H1 (cell line): ENCODE data around the gene MPRIP. TPM values are rescaled to one million over a fixed set of nuclear protein-coding genes. Genes with fewer than 3 reads are reported as not detected.

Source experiments
- CTCF ChIA-PET: fragments of 300-600 bp; sonication (Branson Sonifier 250); formaldehyde crosslinking; loops from one replicate; lab custom pipeline; 2021; ENCODE audit not compliant: partially characterized antibody; lab: Charles Lee
- POLR2A ChIA-PET: fragments of 300-600 bp; sonication (Branson Sonifier 250); formaldehyde crosslinking; loops from one replicate; lab custom pipeline; 2021; ENCODE audit warnings: inconsistent platforms; ENCODE audit not compliant: partially characterized antibody; lab: Charles Lee
- DNase-seq, 2 experiments: peaks; one replicate each; pipeline versions ENCODE4 v3.0.0 to v3.0.0-alpha.2; 2010 to 2022; ENCODE audit warnings: low spot score in 2 of 2, low read depth in 1 of 2, mixed read lengths in 1 of 2
- FAIRE-seq: peaks from 2 replicates; lab custom pipeline; 2011; peaks lifted over from hg19 to GRCh38; lab: Jason Lieb, UNC
- H2AFZ ChIP-seq: 2 replicates; pipeline ENCODE4 v1.8.1; 2012; ENCODE audit warnings: low read length, inconsistent platforms
- H2AK5ac ChIP-seq: 2 replicates; pipeline ENCODE4 v1.6.1; 2013; ENCODE audit warnings: low read depth, low read length
- H2BK120ac ChIP-seq: replicated peaks from 2 replicates; pipeline ENCODE3; 2013; ENCODE audit warnings: low read depth, low read length, inconsistent platforms
- H2BK12ac ChIP-seq: 2 replicates; pipeline ENCODE4 v1.6.1; 2013; ENCODE audit warnings: low read depth, low read length
- H2BK15ac ChIP-seq: 2 replicates; pipeline ENCODE4 v1.6.1; 2013; ENCODE audit warnings: low read length
- H2BK20ac ChIP-seq: 2 replicates; pipeline ENCODE4 v1.6.1; 2013; ENCODE audit warnings: low read length
- H2BK5ac ChIP-seq: 2 replicates; pipeline ENCODE4 v1.6.1; 2013; ENCODE audit warnings: low read depth, low read length
- H3K14ac ChIP-seq: 2 replicates; pipeline ENCODE4 v1.6.1; 2013; ENCODE audit warnings: inconsistent platforms; ENCODE audit not compliant: insufficient read length
- H3K18ac ChIP-seq: 2 replicates; pipeline ENCODE4 v1.6.1; 2013; ENCODE audit warnings: low read length; ENCODE audit errors: extremely low read depth
- H3K23ac ChIP-seq: 2 replicates; pipeline ENCODE4 v1.6.1; 2013; ENCODE audit warnings: inconsistent platforms; ENCODE audit not compliant: insufficient read length
- H3K23me2 ChIP-seq: 2 replicates; pipeline ENCODE4 v1.6.1; 2013; ENCODE audit warnings: low read depth, low read length
- H3K27ac ChIP-seq: 2 replicates; pipeline ENCODE4 v1.6.1; 2011; ENCODE audit warnings: low read depth, low read length, inconsistent platforms
- H3K27me3 ChIP-seq, 4 experiments: replicated peaks in 1 of 4; 1 replicate in 1 of 4; 2 replicates in 3 of 4; pipeline versions ENCODE4 v1.6.1 to v1.8.1; 2011 to 2013; ENCODE audit warnings: low read length in 3 of 4, mild to moderate bottlenecking in 3 of 4, inconsistent platforms in 2 of 4, mixed read lengths in 2 of 4, moderate library complexity in 1 of 4; ENCODE audit not compliant: control insufficient read depth in 3 of 4, insufficient read depth in 3 of 4; ENCODE audit errors: extremely low read depth in 1 of 4
- H3K36me3 ChIP-seq, 4 experiments: 2 replicates each; pipeline versions ENCODE4 v1.6.1 to v1.8.1; 2011 to 2013; ENCODE audit warnings: mild to moderate bottlenecking in 4 of 4, low read length in 3 of 4, moderate library complexity in 2 of 4, control low read depth in 1 of 4, inconsistent platforms in 1 of 4; ENCODE audit not compliant: insufficient read depth in 4 of 4, control insufficient read depth in 2 of 4
- H3K4ac ChIP-seq: replicated peaks from 2 replicates; pipeline ENCODE3; 2013; ENCODE audit warnings: low read length, low read depth, mixed read lengths, inconsistent platforms; ENCODE audit not compliant: insufficient read length
- H3K4me1 ChIP-seq, 4 experiments: replicated peaks in 1 of 4; 1 replicate in 1 of 4; 2 replicates in 3 of 4; pipeline versions ENCODE4 v1.6.1 to v1.8.1; 2011 to 2013; ENCODE audit warnings: low read length in 3 of 4, inconsistent platforms in 2 of 4, mixed read lengths in 1 of 4; ENCODE audit not compliant: insufficient read depth in 4 of 4, control insufficient read depth in 3 of 4
- H3K4me2 ChIP-seq, 2 experiments: 2 replicates each; pipeline versions ENCODE4 v1.6.1 to v1.8.1; 2011 to 2013; ENCODE audit warnings: low read depth in 2 of 2, low read length in 2 of 2, control low read depth in 1 of 2, inconsistent platforms in 1 of 2, mild to moderate bottlenecking in 1 of 2; ENCODE audit not compliant: insufficient read depth in 1 of 2
- H3K4me3 ChIP-seq, 4 experiments: fragments of 200-600, 300-600 bp in 1 of 4; sonication (generic), shearing (Covaris generic), sonication (Bioruptor Twin) in 1 of 4; 2 replicates each; pipeline versions ENCODE4 v1.5.1 to v1.8.1; 2011 to 2016; ENCODE audit warnings: low read length in 4 of 4, low read depth in 3 of 4, control low read depth in 2 of 4, inconsistent platforms in 2 of 4, mild to moderate bottlenecking in 2 of 4, mixed read lengths in 1 of 4, moderate library complexity in 1 of 4; ENCODE audit not compliant: insufficient read depth in 2 of 4; ENCODE audit errors: extremely low read depth in 1 of 4
- H3K56ac ChIP-seq: replicated peaks from 2 replicates; pipeline ENCODE3; 2013; ENCODE audit warnings: low read depth, mild to moderate bottlenecking, mixed read lengths, low read length, inconsistent platforms; ENCODE audit not compliant: insufficient read length
- H3K79me1 ChIP-seq: 2 replicates; pipeline ENCODE4 v1.6.1; 2013; ENCODE audit warnings: low read depth, low read length, control low read depth
- H3K79me2 ChIP-seq, 2 experiments: 2 replicates each; pipeline versions ENCODE4 v1.6.1 to v1.8.1; 2012 to 2013; ENCODE audit warnings: low read length in 2 of 2, mild to moderate bottlenecking in 2 of 2, inconsistent platforms in 1 of 2; ENCODE audit not compliant: insufficient read depth in 2 of 2, control insufficient read depth in 1 of 2
- H3K9ac ChIP-seq, 4 experiments: replicated peaks in 1 of 4; 1 replicate in 1 of 4; 2 replicates in 3 of 4; pipeline versions ENCODE4 v1.6.1 to v1.8.1; 2011 to 2013; ENCODE audit warnings: low read depth in 3 of 4, low read length in 3 of 4, control low read depth in 2 of 4, mild to moderate bottlenecking in 2 of 4, moderate library complexity in 2 of 4, inconsistent platforms in 1 of 4; ENCODE audit errors: extremely low read depth in 1 of 4
- H3K9me3 ChIP-seq, 2 experiments: 2 replicates each; pipeline versions ENCODE4 v1.6.1 to v1.8.1; 2012 to 2013; ENCODE audit warnings: mild to moderate bottlenecking in 2 of 2, moderate library complexity in 2 of 2, control low read depth in 1 of 2, inconsistent platforms in 1 of 2, low read depth in 1 of 2, low read length in 1 of 2, mixed read lengths in 1 of 2; ENCODE audit not compliant: insufficient read depth in 2 of 2
- H4K20me1 ChIP-seq, 2 experiments: replicated peaks in 1 of 2; 2 replicates each; pipeline versions ENCODE3 to v1.8.1; 2011 to 2013; ENCODE audit warnings: inconsistent platforms in 2 of 2, low read length in 2 of 2, mild to moderate bottlenecking in 1 of 2; ENCODE audit not compliant: insufficient read depth in 2 of 2, control insufficient read depth in 1 of 2
- H4K5ac ChIP-seq: 2 replicates; pipeline ENCODE4 v1.6.1; 2013; ENCODE audit warnings: low read length, low read depth, mixed read lengths, inconsistent platforms; ENCODE audit not compliant: insufficient read length
- H4K8ac ChIP-seq: 2 replicates; pipeline ENCODE4 v1.8.0; 2013; ENCODE audit warnings: mild to moderate bottlenecking, moderate library complexity, low read length, inconsistent platforms; ENCODE audit not compliant: insufficient read depth; ENCODE audit errors: extremely low read depth
- H4K91ac ChIP-seq: replicated peaks from 2 replicates; pipeline ENCODE3; 2013; ENCODE audit warnings: low read length, mixed read lengths, inconsistent platforms; ENCODE audit not compliant: insufficient read length
- CHD1 ChIP-seq: IDR thresholded peaks from 2 replicates; pipeline ENCODE4 v1.6.1; 2012; ENCODE audit warnings: low read depth, low read length, improper control_type of control experiment
- JUN ChIP-seq: IDR thresholded peaks from 2 replicates; pipeline ENCODE4 v1.6.1; 2011; ENCODE audit warnings: low read depth, mild to moderate bottlenecking, improper control_type of control experiment, low read length
- JUND ChIP-seq: IDR thresholded peaks from 2 replicates; pipeline ENCODE4 v1.6.1; 2011; ENCODE audit warnings: mild to moderate bottlenecking, improper control_type of control experiment, low read length
- RAD21 ChIP-seq, 2 experiments: IDR thresholded peaks in 1 of 2; conservative IDR thresholded peaks in 1 of 2; 2 replicates each; pipeline ENCODE4 v1.6.1; 2011; ENCODE audit warnings: low read depth in 2 of 2, low read length in 2 of 2, improper control_type of control experiment in 1 of 2, inconsistent platforms in 1 of 2, mild to moderate bottlenecking in 1 of 2, moderate library complexity in 1 of 2
- RXRA ChIP-seq: IDR thresholded peaks from 2 replicates; pipeline ENCODE4 v1.6.1; 2011; ENCODE audit warnings: low read depth, mild to moderate bottlenecking, low read length, moderate library complexity; ENCODE audit not compliant: insufficient read depth
- WGBS, 2 experiments: shearing (Covaris generic) in 1 of 2; methylation state at CpG; one replicate each; pipeline versions ENCODE4 v1.1.6 to v1.1.7; 2013 to 2015; ENCODE audit warnings: low lambda C conversion rate in 2 of 2, mixed read lengths in 2 of 2, inconsistent platforms in 1 of 2, low coverage in 1 of 2, missing lambda C conversion rate in 1 of 2; ENCODE audit not compliant: insufficient replicate concordance in 2 of 2, insufficient coverage in 1 of 2, insufficient read length in 1 of 2; ENCODE audit errors: extremely low coverage in 1 of 2, missing lambda C conversion rate in 1 of 2; 5-methylcytosine and 5-hydroxymethylcytosine counted together
- polyA plus RNA-seq, 7 experiments: library from polyadenylated mRNA; depleted of rRNA in 3 of 7; stranded (reverse) in 5 of 7; unstranded in 2 of 7; fragments of >200 nt in 5 of 7; fragments of 200-250 nt in 2 of 7; gene quantifications; 1 replicate in 5 of 7; 2 replicates in 1 of 7; 4 replicates in 1 of 7; pipeline versions ENCODE4 v1.2.1 to v1.2.3, GENCODE V29; 2011 to 2013; ENCODE audit warnings: missing spikeins in 2 of 7, mixed read lengths in 2 of 7
- total RNA-seq: library from RNA; stranded (reverse); fragmentation: NEBNext Ultra II Directional; extraction: Animal tissue kit (Norgen Biotek cat#: 25700); gene quantifications from 2 replicates; pipeline ENCODE4 v1.2.1, GENCODE V29; 2021
- TF ChIP-seq, protein P1 (sequence below): IDR thresholded peaks from 2 replicates; pipeline ENCODE4 v1.6.1; 2012; ENCODE audit warnings: low read length, inconsistent platforms

Gene MPRIP
- total and polyA plus RNA-seq, 2 of the 8 experiments (the other 6 are each of a cell fraction or from before 2014, with no cell fraction given): 48.6 to 146 TPM

DNA sequence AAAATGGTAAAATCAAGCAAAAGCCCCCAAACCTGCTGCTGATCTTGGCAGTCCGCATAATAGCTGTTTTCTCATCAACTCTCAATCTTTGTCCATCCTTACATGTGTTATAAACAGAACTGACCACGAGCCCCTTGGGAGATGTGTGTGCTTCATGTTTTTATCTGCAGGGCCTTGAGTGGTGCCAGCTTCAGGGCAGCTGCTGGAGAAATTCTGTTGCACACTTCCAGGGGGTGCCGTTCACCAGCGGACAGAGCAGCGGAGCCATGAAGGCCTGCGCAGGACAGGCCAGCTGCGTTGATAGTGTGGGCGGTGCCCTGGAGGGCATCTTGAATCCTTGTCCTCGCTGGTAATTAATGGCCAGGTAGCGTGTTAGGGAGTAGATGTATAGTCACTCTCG, 20.1 kb downstream of the MPRIP start:
- Histone ChIP-seq H3K36me3 (no peaks in the 10 kb centered on the region; a peak in 2 of 8 replicates), H3K14ac (no peak overlapping the region), H2BK15ac (no peak overlapping the region), H2BK12ac (no peak overlapping the region), H3K27me3 (no peaks in the 10 kb centered on the region), H3K4me1 (no peaks in the 10 kb centered on the region), H2AFZ (no peak overlapping the region), H2BK5ac (0 out of 2 replicates have a peak overlapping the region, but pooled peaks have one; percentile 62), H3K4me3 (no peak overlapping the region), H4K8ac (no peak overlapping the region), H3K23me2 (no peaks in the 10 kb centered on the region), H3K9ac (no peak overlapping the region), H2BK120ac (no peak overlapping the region), H3K27ac (no peak overlapping the region), H3K18ac (no peak overlapping the region), H3K79me1 (peaks cover 28% of the 10 kb centered on the region), H4K5ac (no peak overlapping the region), H4K20me1 (peaks cover 11 to 21% of the 10 kb centered on the region in 2 experiments), H3K9me3 (no peaks in the 10 kb centered on the region), H4K91ac (no peak overlapping the region), H3K23ac (no peak overlapping the region), H3K4ac (no peak overlapping the region), H2AK5ac (no peak overlapping the region), H3K56ac (no peak overlapping the region), H2BK20ac (no peak overlapping the region), H3K4me2 (no peak overlapping the region), H3K79me2 (peaks cover 4 to 74% of the 10 kb centered on the region in 2 experiments; a peak in 3 of 4 replicates)
- FAIRE-seq (no peak), DNase-seq (no peak)
- CTCF ChIA-PET: interaction anchor here (0.6 to 1.5 kb wide), 6 partner anchors 10 to 79 kb away, joined by 3 to 4 read pairs (median 3); no protein-coding TSS in a partner anchor
- TF ChIP-seq RXRA (no peak), RAD21 (IDR thresholded peaks at IDR 0.05 in 1 of 2, conservative IDR thresholded peaks at IDR 0.05 in 1 of 2; ENCODE audit: low read depth in 2 of 2, low read length in 2 of 2) (peak in 1 of 2 experiments; percentile 11; a peak in 1 of 4 replicates), CHD1 (no peak), JUN (no peak), JUND (no peak)
- TF ChIP-seq, protein P1, sequence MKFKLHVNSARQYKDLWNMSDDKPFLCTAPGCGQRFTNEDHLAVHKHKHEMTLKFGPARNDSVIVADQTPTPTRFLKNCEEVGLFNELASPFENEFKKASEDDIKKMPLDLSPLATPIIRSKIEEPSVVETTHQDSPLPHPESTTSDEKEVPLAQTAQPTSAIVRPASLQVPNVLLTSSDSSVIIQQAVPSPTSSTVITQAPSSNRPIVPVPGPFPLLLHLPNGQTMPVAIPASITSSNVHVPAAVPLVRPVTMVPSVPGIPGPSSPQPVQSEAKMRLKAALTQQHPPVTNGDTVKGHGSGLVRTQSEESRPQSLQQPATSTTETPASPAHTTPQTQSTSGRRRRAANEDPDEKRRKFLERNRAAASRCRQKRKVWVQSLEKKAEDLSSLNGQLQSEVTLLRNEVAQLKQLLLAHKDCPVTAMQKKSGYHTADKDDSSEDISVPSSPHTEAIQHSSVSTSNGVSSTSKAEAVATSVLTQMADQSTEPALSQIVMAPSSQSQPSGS: no peak
- POLR2A ChIA-PET: no interaction called here
- WGBS, 2 experiments: 97% methylated on average over 11 of the region's 11 CpGs; no CpG with 5 or more reads in 1 of the 2 experiments
